A673 (cell line): ENCODE results near the gene INPPL1. TPM values are rescaled to one million over a fixed set of nuclear protein-coding genes. Genes with fewer than 3 reads are reported as not detected.

Experiments used
- BruUV-seq: library from RNA; stranded (reverse); fragments of 400-500 nt; replicated peaks from 2 replicates; lab custom pipeline; 2021; lab: Mats Ljungman, UMichigan
- CTCF ChIA-PET: fragments of 300-600 bp; sonication (Branson Sonifier 250); formaldehyde crosslinking; loops from one replicate; lab custom pipeline; 2022; ENCODE audit warnings: antibody characterized with exemption; lab: Charles Lee
- POLR2A ChIA-PET: fragments of 300-600 bp; sonication (Branson Sonifier 250); formaldehyde crosslinking; loops from one replicate; lab custom pipeline; 2022; ENCODE audit warnings: antibody characterized with exemption; ENCODE audit not compliant: low non-redundant PET; lab: Charles Lee
- DNase-seq: peaks from one replicate; pipeline ENCODE4 v3.0.0-alpha.2; 2015; ENCODE audit warnings: low spot score
- H3K27ac ChIP-seq: fragments of 200-600 bp; sonication (generic); 2 replicates; pipeline ENCODE4 v1.5.1; 2016; ENCODE audit warnings: mixed run types, low read depth, mild to moderate bottlenecking, mixed read lengths, antibody characterized with exemption, low read length; ENCODE audit not compliant: poor library complexity, severe bottlenecking
- H3K27me3 ChIP-seq: fragments of 200-600 bp; sonication (generic); replicated peaks from 2 replicates; pipeline ENCODE4 v1.6.1; 2017; ENCODE audit warnings: mixed run types, low read depth, mild to moderate bottlenecking, mixed read lengths, antibody characterized with exemption, low read length; ENCODE audit not compliant: insufficient read depth, poor library complexity
- H3K36me3 ChIP-seq: fragments of 200-600 bp; sonication (generic); 2 replicates; pipeline ENCODE4 v1.6.1; 2016; ENCODE audit warnings: mixed run types, mild to moderate bottlenecking, mixed read lengths, antibody characterized with exemption, low read length; ENCODE audit not compliant: insufficient read depth, poor library complexity, severe bottlenecking
- H3K4me1 ChIP-seq: fragments of 200-600 bp; sonication (generic); 2 replicates; pipeline ENCODE4 v1.6.1; 2017; ENCODE audit warnings: mixed run types, mild to moderate bottlenecking, mixed read lengths, antibody characterized with exemption, low read length; ENCODE audit not compliant: insufficient read depth, poor library complexity, severe bottlenecking
- H3K4me3 ChIP-seq: fragments of 200-600 bp; sonication (generic); 2 replicates; pipeline ENCODE4 v1.5.1; 2016; ENCODE audit warnings: low read depth, mixed run types, mild to moderate bottlenecking, mixed read lengths, low read length; ENCODE audit not compliant: poor library complexity, severe bottlenecking
- H3K9me3 ChIP-seq: fragments of 200-600 bp; sonication (generic); 2 replicates; pipeline ENCODE4 v1.6.1; 2016; ENCODE audit warnings: mixed run types, low read depth, mild to moderate bottlenecking, mixed read lengths, antibody characterized with exemption, low read length; ENCODE audit not compliant: poor library complexity, severe bottlenecking
- EZH2 ChIP-seq: fragments of 200-600 bp; sonication (generic); IDR thresholded peaks from 2 replicates; pipeline ENCODE4 v1.6.1; 2017; ENCODE audit warnings: borderline replicate concordance, low read depth, mild to moderate bottlenecking, mixed read lengths, antibody characterized with exemption, low read length; ENCODE audit not compliant: poor library complexity, severe bottlenecking
- intact Hi-C: fragments of 100-400 bp; cut with micrococcal nuclease; formaldehyde crosslinking; loops from one replicate; pipeline ENCODE4 v1.10.0; 2022; ENCODE audit not compliant: unreplicated experiment
- total RNA-seq: library from RNA; stranded (reverse); gene quantifications from 2 replicates; pipeline ENCODE4 v1.2.3, GENCODE V29; 2021
- TF ChIP-seq, protein P1 (sequence below): fragments of 300-800, 200-600 bp; sonication (generic); conservative IDR thresholded peaks from 2 replicates; pipeline ENCODE4 v1.5.1; 2017; ENCODE audit warnings: low read depth, mild to moderate bottlenecking, antibody characterized with exemption, low read length, moderate library complexity, mixed read lengths

INPPL1 gene
- total RNA-seq, 1 experiment from 2014 or later, result 104 TPM

DNA sequence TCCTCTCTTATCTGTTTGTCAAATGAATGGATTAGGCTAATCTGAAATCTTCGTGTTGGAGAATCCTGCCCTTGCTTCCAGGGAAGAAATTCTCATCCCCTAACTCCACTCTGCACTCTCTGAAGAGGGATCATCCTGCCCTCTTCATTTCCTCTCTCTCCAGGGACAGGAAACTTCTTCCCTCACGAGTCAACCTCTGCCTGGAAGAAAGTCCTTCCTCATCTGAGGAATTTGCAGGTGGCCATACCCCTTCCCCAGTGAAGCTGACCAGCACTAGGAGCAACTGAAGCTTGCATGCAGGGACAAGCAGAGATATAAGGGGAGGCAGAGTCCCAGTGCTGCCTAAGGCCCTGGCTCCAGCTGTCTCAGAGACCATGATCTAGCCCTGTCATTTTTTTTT is 23.0 kb downstream of the INPPL1 start:
- CTCF ChIA-PET, result no interaction called here

DNA sequence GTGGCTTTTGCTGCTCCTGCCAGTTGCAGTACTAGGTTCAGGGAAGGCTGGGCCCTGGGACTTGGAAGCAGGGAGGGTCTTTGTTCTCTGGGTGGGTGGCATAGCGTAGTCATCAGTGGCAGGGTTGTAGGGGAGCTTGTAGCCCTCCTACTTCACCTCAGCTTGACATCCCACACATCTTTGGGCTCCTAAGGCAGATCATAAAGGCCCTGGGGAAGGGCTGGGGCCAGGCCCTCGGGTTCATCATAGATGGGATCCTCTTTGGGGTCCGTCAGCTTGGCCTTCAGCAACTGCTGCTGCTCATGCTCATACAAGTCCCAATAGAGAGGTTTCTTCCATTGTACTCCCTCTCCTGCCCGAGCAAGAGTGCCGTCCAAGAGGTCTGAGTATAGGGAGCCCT is 25.4 kb downstream of the INPPL1 start:
- DNase-seq, result no peak
- peaks cover 61% of the 10 kb centered on the region for H3K27me3 ChIP-seq

More for the DNA sequence above, 23.0 kb downstream of the INPPL1 start:
- TF ChIP-seq, protein P1, sequence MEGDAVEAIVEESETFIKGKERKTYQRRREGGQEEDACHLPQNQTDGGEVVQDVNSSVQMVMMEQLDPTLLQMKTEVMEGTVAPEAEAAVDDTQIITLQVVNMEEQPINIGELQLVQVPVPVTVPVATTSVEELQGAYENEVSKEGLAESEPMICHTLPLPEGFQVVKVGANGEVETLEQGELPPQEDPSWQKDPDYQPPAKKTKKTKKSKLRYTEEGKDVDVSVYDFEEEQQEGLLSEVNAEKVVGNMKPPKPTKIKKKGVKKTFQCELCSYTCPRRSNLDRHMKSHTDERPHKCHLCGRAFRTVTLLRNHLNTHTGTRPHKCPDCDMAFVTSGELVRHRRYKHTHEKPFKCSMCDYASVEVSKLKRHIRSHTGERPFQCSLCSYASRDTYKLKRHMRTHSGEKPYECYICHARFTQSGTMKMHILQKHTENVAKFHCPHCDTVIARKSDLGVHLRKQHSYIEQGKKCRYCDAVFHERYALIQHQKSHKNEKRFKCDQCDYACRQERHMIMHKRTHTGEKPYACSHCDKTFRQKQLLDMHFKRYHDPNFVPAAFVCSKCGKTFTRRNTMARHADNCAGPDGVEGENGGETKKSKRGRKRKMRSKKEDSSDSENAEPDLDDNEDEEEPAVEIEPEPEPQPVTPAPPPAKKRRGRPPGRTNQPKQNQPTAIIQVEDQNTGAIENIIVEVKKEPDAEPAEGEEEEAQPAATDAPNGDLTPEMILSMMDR, result no peak
- no peak for TF ChIP-seq EZH2
- Histone ChIP-seq H3K4me1 (no peaks in the 10 kb centered on the region), H3K27ac (no peak overlapping the region), H3K27me3 (peaks cover 68% of the 10 kb centered on the region), H3K9me3 (no peaks in the 10 kb centered on the region), H3K4me3 (no peak overlapping the region), H3K36me3 (no peaks in the 10 kb centered on the region)
- DNase-seq, result no peak
- intact Hi-C loops, result no loop called here
- POLR2A ChIA-PET, result no interaction called here
- no TSS peak for BruUV-seq

DNA sequence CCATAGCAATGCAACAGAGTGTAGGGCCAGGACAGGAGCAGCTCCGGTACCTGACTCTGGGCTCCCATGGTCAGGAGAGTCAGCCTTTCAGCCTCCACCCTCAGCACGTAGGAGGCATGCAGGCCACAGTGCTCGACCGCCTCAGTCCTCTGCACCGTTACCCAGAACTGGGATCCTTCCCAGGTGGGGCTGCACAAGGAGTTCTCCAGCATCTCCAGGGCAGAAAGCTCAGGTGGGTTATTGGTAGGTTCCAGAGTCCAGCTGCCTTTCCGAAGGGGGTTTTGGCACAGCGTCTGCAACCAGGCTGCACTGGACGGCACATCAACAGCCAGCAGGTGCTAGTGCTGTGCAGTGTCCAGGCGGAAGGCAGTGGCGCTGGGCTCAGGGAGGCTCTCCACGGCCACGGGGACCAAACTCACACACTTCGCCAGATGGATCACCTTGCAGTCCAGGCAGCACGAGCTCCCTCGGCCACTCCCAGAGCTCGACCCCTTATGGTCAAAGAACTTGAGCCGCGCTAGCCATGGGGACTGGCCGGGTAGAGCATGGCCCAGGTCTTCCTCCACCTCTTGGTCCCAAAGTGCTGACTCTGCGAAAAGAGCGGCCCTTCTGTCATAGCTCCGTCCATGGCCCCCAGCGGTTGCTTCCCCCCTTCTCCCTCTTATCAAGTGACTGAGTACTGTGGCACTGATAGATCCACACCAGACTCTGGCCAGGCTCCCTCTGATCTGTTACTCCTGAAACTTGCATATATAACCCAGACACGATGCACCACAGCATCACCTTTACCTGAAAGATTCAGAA is 26.3 kb downstream of the INPPL1 start:
- CTCF ChIA-PET, result no interaction called here
- H3K27me3 ChIP-seq, result peaks cover 59% of the 10 kb centered on the region
- no peak overlapping the region for H3K4me3 ChIP-seq
- BruUV-seq, result no TSS peak
- POLR2A ChIA-PET, result no interaction called here
- DNase-seq, result no peak
- no peaks in the 10 kb centered on the region for H3K36me3 ChIP-seq
- no peaks in the 10 kb centered on the region for H3K9me3 ChIP-seq
- no peak overlapping the region for H3K27ac ChIP-seq
- H3K4me1 ChIP-seq, result no peaks in the 10 kb centered on the region
- TF ChIP-seq, protein P1, result no peak
- TF ChIP-seq EZH2, result no peak
- intact Hi-C loops, result no loop called here

More for the DNA sequence above, 25.4 kb downstream of the INPPL1 start:
- Histone ChIP-seq H3K4me3 (no peak overlapping the region), H3K36me3 (no peaks in the 10 kb centered on the region), H3K4me1 (no peaks in the 10 kb centered on the region), H3K27ac (no peak overlapping the region), H3K9me3 (no peaks in the 10 kb centered on the region)
- intact Hi-C loops, result no loop called here
- ChIA-PET CTCF (no interaction called here), POLR2A (no interaction called here)
- TF ChIP-seq, protein P1, result no peak
- no TSS peak for BruUV-seq
